PC-3 (cell line): ENCODE measurements around the gene GABPA. TPM values are rescaled to one million over a fixed set of nuclear protein-coding genes. Genes with fewer than 3 reads are reported as not detected.

ENCODE experiments used
- ATAC-seq: fragments of 200-7000 bp; cut with Tn5 transposase; 2 replicates; pipeline ENCODE4 v1.9.1; 2020; ENCODE audit warnings: mild to moderate bottlenecking, moderate library complexity
- BruUV-seq: library from RNA; stranded (reverse); fragments of 400-500 nt; replicated peaks from 2 replicates; lab custom pipeline; 2021; lab: Mats Ljungman, UMichigan
- CTCF ChIA-PET: fragments of 300-600 bp; sonication (Branson Sonifier 250); formaldehyde crosslinking; loops from one replicate; lab custom pipeline; 2022; ENCODE audit warnings: antibody characterized with exemption; lab: Charles Lee
- POLR2A ChIA-PET: fragments of 300-600 bp; sonication (Branson Sonifier 250); formaldehyde crosslinking; loops from one replicate; lab custom pipeline; 2022; ENCODE audit warnings: antibody characterized with exemption; ENCODE audit not compliant: unreplicated experiment; lab: Charles Lee
- DNase-seq: peaks from one replicate; pipeline ENCODE4 v3.0.0-alpha.2; 2015
- H2AFZ ChIP-seq: fragments of 300-600 bp; sonication (generic); 2 replicates; pipeline ENCODE4 v1.6.0; 2016; ENCODE audit warnings: antibody characterized with exemption, low read length
- H3F3A ChIP-seq: fragments of 300-600 bp; sonication (generic); one replicate; pipeline ENCODE4 v1.6.0; 2017; ENCODE audit warnings: antibody characterized with exemption, low read length, control low read depth, mild to moderate bottlenecking; ENCODE audit not compliant: unreplicated experiment
- H3K27ac ChIP-seq: fragments of 300-600 bp; sonication (generic); 2 replicates; pipeline ENCODE4 v1.5.1; 2016; ENCODE audit warnings: mild to moderate bottlenecking, low read length
- H3K27me3 ChIP-seq: fragments of 300-600 bp; sonication (generic); 2 replicates; pipeline ENCODE4 v1.6.1; 2016; ENCODE audit warnings: low read length, mixed read lengths
- H3K36me3 ChIP-seq: fragments of 300-600 bp; sonication (generic); 2 replicates; pipeline ENCODE4 v1.6.1; 2016; ENCODE audit warnings: low read depth, mixed run types, low read length, mixed read lengths
- H3K4me1 ChIP-seq: fragments of 300-600 bp; sonication (generic); 2 replicates; pipeline ENCODE4 v1.5.1; 2016; ENCODE audit warnings: low read length; ENCODE audit not compliant: insufficient read depth
- H3K4me2 ChIP-seq: fragments of 300-600 bp; sonication (generic); 2 replicates; pipeline ENCODE4 v1.6.0; 2016; ENCODE audit warnings: low read length
- H3K4me3 ChIP-seq: fragments of 300-600 bp; sonication (generic); 2 replicates; pipeline ENCODE4 v1.5.1; 2016; ENCODE audit warnings: mild to moderate bottlenecking, low read length, mixed read lengths
- H3K79me2 ChIP-seq: fragments of 300-600 bp; sonication (generic); 2 replicates; pipeline ENCODE4 v1.6.1; 2017; ENCODE audit warnings: low read length, mixed read lengths
- H3K9ac ChIP-seq: fragments of 300-600 bp; sonication (generic); 2 replicates; pipeline ENCODE4 v1.6.0; 2016; ENCODE audit warnings: mild to moderate bottlenecking, low read length
- H3K9me2 ChIP-seq: fragments of 300-600 bp; sonication (generic); replicated peaks from 2 replicates; pipeline ENCODE4 v1.6.1; 2016; ENCODE audit warnings: mixed run types, low read length, mixed read lengths
- H3K9me3 ChIP-seq: fragments of 300-600 bp; sonication (generic); 2 replicates; pipeline ENCODE4 v1.6.1; 2016; ENCODE audit warnings: low read length, mixed read lengths
- H4K20me1 ChIP-seq: fragments of 300-600 bp; sonication (generic); 2 replicates; pipeline ENCODE4 v1.6.1; 2016; ENCODE audit warnings: low read length, mixed read lengths
- CTCF ChIP-seq: fragments of 300-600 bp; sonication (generic); conservative IDR thresholded peaks from 2 replicates; pipeline ENCODE4 v1.5.1; 2017; ENCODE audit warnings: antibody characterized with exemption, low read depth, mild to moderate bottlenecking, low read length
- EZH2 ChIP-seq: fragments of 300-600 bp; sonication (generic); IDR thresholded peaks from one replicate; pipeline ENCODE4 v1.6.1; 2017; ENCODE audit warnings: antibody characterized with exemption, mild to moderate bottlenecking, low read length; ENCODE audit not compliant: unreplicated experiment
- EZH2phosphoT487 ChIP-seq: fragments of 300-600 bp; sonication (generic); IDR thresholded peaks from 2 replicates; pipeline ENCODE4 v1.6.1; 2018; ENCODE audit warnings: mild to moderate bottlenecking, antibody characterized with exemption, low read length, borderline replicate concordance
- intact Hi-C: fragments of 100-400 bp; cut with micrococcal nuclease; formaldehyde crosslinking; loops from 2 replicates; pipeline ENCODE4 v1.9.0; 2023
- total RNA-seq: library from RNA; depleted of rRNA; stranded (reverse); fragments of >200 nt; gene quantifications from 2 replicates; pipeline ENCODE4 v1.2.3, GENCODE V29; 2014

Gene GABPA
- total RNA-seq, 1 experiment from 2014 or later: 19.0 TPM

GRCh38 chr21:25717491-25718147 is 17.2 kb upstream of the GABPA start:
- ATAC-seq: peak; percentile 90
- Histone ChIP-seq H3K27me3 (no peaks in the 10 kb centered on the region), H3K9me3 (no peaks in the 10 kb centered on the region), H3K4me1 (no peaks in the 10 kb centered on the region; the same call in 1 of the 2 replicates), H3K4me2 (no peak overlapping the region), H3F3A (no peaks in the 10 kb centered on the region), H2AFZ (no peak overlapping the region), H3K27ac (no peak overlapping the region), H4K20me1 (no peaks in the 10 kb centered on the region), H3K9ac (no peak overlapping the region), H3K4me3 (no peak overlapping the region), H3K79me2 (no peaks in the 10 kb centered on the region), H3K9me2 (no peaks in the 10 kb centered on the region), H3K36me3 (peaks cover 8% of the 10 kb centered on the region; the same call in 1 of the 2 replicates)
- ChIA-PET CTCF (no interaction called here), POLR2A (no interaction called here)
- peak; percentile 29 for DNase-seq
- intact Hi-C loops: no loop called here
- BruUV-seq: no TSS peak
- TF ChIP-seq CTCF (no peak), EZH2phosphoT487 (no peak), EZH2 (no peak)

- TF ChIP-seq EZH2: no peak
- no peak for TF ChIP-seq EZH2phosphoT487
- no peak for TF ChIP-seq CTCF
- H3K36me3 ChIP-seq: peaks cover 44% of the 10 kb centered on the region
- no peak for DNase-seq
- no peaks in the 10 kb centered on the region for H3K79me2 ChIP-seq
- H3K4me2 ChIP-seq: no peak overlapping the region
- no peaks in the 10 kb centered on the region; the same call in 1 of the 2 replicates for H3K4me1 ChIP-seq
- no peak for ATAC-seq
- ChIA-PET POLR2A (no interaction called here), CTCF (no interaction called here)
- H3F3A ChIP-seq: no peaks in the 10 kb centered on the region
- no peaks in the 10 kb centered on the region for H4K20me1 ChIP-seq
- BruUV-seq: no TSS peak
- H3K27ac ChIP-seq: no peak overlapping the region
- H3K27me3 ChIP-seq: no peaks in the 10 kb centered on the region
- H3K9ac ChIP-seq: no peak overlapping the region
- intact Hi-C loops: no loop called here
- no peak overlapping the region for H2AFZ ChIP-seq
- no peaks in the 10 kb centered on the region for H3K9me3 ChIP-seq
- no peak overlapping the region for H3K4me3 ChIP-seq
- H3K9me2 ChIP-seq: no peaks in the 10 kb centered on the region
Measured at GRCh38 chr21:25721987-25722386, 12.8 kb upstream of the GABPA start.

GRCh38 chr21:25722631-25723030 is 12.1 kb upstream of the GABPA start:
- no peak overlapping the region for H2AFZ ChIP-seq
- no peak for ATAC-seq
- intact Hi-C loops: no loop called here
- H3K9ac ChIP-seq: no peak overlapping the region
- no peak for DNase-seq
- no peaks in the 10 kb centered on the region for H3K9me3 ChIP-seq
- TF ChIP-seq CTCF (no peak), EZH2 (no peak), EZH2phosphoT487 (no peak)
- no peaks in the 10 kb centered on the region for H3K27me3 ChIP-seq
- peaks cover 47% of the 10 kb centered on the region for H3K36me3 ChIP-seq
- no peaks in the 10 kb centered on the region for H3K9me2 ChIP-seq
- H4K20me1 ChIP-seq: no peaks in the 10 kb centered on the region
- H3K4me1 ChIP-seq: no peaks in the 10 kb centered on the region
- no TSS peak for BruUV-seq
- POLR2A ChIA-PET: no interaction called here
- H3K79me2 ChIP-seq: no peaks in the 10 kb centered on the region
- H3F3A ChIP-seq: no peaks in the 10 kb centered on the region
- CTCF ChIA-PET: no interaction called here
- no peak overlapping the region for H3K4me3 ChIP-seq
- H3K4me2 ChIP-seq: no peak overlapping the region
- H3K27ac ChIP-seq: no peak overlapping the region
